HG02981 (cell line): Measurements from ENCODE around the gene LATS1.
"Not testable (repeated sequence)": the region's sequence is repeated elsewhere in the genome, so short reads cannot be mapped to it uniquely, and the experiment has no call there.

ENCODE experiments used
- ATAC-seq: cut with Tn5 transposase; IDR thresholded peaks from one replicate; pipeline ENCODE4 v1.9.1; 2021; ENCODE audit warnings: mild to moderate bottlenecking, moderate library complexity; ENCODE audit not compliant: unreplicated experiment

Gene LATS1

DNA sequence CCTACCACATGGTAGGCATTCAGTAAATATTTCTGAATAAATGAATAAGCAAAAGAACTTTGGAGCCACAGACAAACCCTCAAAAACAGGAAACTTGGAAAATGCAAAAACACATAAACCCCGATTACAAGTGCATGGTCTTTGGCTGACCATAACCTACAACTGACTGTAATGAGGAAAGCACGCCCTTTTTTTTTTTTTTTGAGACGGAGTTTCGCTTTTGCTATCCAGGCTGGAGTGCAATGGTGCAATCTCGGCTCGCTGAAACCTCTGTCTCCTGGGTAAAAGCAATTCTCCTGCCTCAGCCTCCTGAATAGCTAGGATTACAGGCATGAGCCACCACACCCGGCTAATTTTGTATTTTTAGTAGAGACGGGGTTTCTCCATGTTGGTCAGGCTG, 11.9 kb upstream of the LATS1 start:
- no peak for ATAC-seq

- ATAC-seq = no peak
These were observed 10.8 kb upstream of the LATS1 start for GRCh38 chr6:149728499-149729234.

DNA sequence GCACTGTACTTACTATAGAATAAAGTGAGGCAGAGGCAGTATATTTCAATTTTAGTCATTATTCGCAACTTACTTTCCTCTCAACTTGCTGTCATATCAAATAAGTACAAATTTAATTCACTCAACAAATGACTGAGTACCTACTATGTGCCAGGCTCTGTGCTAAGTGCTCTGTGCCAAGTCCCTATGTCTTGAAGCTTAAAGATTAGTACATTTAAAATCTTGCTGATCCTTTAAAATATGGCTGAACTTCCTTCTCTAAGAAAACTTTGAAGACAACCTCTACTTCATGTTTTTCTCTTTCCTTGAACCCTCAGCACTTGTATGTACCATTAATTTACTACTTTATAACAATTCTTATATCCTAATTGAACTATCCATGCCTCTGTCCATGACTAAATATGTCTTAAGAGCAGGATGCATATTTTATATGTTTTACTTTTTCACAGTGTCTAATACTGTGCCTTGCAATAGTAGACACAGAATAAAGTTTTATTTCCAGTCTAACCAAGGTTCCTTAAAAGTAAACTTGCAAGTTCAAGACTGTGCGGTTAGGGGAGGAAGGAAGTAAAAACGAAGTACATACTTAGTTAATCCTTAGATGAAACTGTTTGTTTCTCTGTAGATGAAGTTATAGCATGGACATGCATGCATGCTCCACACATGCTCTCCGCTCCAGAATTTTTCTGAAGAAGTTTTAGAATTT, 10.0 kb upstream of the LATS1 start:
- ATAC-seq = no peak

- ATAC-seq = no peak
These were observed 7.9 kb upstream of the LATS1 start for GRCh38 chr6:149725785-149726184.

GRCh38 chr6:149723771-149724417, 6.0 kb upstream of the LATS1 start:
- ATAC-seq = no peak

GRCh38 chr6:149723262-149723661, 5.4 kb upstream of the LATS1 start:
- no peak for ATAC-seq

DNA sequence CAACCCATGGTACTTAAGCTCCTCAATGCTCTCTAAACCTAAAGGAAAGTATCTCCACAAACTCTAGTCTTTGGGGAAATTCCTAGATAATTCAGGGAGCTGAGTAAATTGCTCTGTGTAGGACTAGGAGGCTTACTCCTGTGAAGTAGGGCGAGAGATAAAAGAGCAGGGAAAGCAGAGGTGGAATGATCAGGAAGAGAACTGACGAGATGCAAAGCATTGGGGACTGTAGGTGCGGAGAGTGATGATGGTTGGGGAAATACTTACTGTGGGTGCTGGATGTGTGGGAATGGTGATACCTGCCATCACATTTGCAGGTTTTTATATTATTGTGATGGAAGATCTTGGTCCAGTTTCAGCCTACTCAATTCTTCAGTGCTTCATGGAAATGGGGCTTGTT, 1.6 kb upstream of the LATS1 start:
- no peak for ATAC-seq

DNA sequence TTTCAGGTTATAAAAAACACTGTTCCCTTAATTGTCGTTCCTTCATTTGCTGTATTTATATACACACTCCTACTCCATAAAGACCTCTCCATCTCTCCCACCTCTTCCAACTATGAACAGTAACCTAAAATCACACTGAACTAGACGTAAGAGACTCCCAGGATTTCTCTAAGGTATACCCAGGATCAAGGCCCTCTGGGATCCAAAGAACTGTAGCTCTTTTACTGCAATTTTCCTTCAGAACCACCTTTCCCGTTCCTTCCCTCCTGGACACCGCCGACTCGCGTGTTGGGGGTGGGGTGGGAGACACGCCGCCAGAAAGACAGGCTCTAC, 680 bp downstream of the LATS1 start:
- no peak for ATAC-seq

DNA sequence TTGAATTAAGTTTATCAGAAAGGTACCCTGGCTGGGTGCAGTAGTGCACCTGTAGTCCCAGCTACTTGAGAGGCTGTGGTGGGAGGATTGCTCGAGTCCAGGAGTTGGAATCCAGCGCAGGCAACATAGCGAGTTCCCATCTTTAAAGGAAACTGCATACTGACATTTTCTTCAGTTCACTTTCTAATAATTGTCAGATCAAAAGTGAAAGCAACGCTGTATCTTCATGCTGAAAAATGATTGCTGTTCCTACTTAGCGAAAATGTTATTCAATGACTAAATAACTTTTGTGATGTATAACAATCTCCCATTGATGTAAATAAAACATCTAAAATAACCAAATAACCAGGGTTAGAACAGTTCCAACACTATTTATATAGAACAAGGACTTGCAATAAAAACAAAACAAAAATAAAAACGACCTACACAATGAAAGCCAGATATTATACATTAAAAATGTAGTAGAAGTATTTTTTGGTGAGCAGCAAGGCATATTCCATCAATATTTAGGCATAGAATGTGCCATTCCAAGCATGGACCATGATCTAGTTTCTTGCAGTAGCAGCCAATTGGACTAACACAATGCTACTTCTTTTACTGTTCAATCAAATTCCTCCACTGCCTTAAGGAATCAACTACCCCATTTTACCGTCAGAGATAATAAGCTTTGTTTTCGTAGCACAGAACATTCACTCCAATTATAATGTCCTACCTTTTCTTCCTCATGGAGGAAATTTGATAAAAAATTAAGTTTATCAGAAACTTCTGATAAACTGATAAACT, 1.5 kb downstream of the LATS1 start:
- ATAC-seq = no peak

- no peak for ATAC-seq
These were observed 3.5 kb downstream of the LATS1 start for GRCh38 chr6:149714442-149714841.

- ATAC-seq = no peak
These were observed 6.2 kb downstream of the LATS1 start for GRCh38 chr6:149711711-149712110.

DNA sequence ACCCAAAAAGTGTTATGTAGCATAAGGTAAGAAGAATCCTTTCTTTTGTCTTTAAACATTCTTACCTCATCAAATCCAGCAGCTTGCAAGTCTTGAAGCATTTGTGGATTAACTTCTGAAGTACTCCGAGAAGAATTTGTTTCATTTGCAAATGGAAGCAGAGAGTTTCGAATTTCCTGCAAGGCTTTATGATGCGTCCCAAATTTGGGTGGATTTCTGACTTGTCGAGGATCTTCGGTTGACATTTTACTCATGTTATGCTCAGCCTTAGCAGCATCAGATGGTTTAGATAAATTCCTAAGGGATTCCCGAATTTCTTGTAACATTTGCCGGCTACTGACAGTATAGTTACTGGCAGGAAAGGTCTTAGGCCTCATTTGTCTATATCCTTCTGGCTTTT, 16.2 kb downstream of the LATS1 start:
- no peak for ATAC-seq

- ATAC-seq = no peak
These were observed 18.8 kb downstream of the LATS1 start for GRCh38 chr6:149699150-149699549.

GRCh38 chr6:149698175-149698574, 19.7 kb downstream of the LATS1 start:
- ATAC-seq = no peak

- no peak for ATAC-seq
These were observed 21.0 kb downstream of the LATS1 start for GRCh38 chr6:149696901-149697300.

DNA sequence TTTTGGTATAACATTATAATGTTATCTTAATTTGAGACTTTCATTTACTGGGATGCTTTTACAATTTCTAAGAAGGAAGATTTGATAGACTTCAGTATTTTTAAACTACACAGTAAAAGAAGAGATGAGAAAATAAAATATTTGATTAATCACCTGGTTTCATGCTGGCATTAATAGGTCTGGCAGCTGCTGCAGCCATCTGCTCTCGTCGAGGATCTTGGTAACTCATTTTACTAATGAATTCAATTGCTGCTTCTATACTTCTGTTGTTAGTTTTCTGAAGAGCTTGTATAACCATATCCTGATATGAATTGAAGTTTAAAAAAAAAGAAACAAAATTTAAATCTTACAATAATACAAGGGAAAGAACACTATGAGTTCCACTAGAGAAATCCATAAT, 23.0 kb downstream of the LATS1 start:
- ATAC-seq = no peak

GRCh38 chr6:149691201-149691600, 26.7 kb downstream of the LATS1 start:
- no peak for ATAC-seq

DNA sequence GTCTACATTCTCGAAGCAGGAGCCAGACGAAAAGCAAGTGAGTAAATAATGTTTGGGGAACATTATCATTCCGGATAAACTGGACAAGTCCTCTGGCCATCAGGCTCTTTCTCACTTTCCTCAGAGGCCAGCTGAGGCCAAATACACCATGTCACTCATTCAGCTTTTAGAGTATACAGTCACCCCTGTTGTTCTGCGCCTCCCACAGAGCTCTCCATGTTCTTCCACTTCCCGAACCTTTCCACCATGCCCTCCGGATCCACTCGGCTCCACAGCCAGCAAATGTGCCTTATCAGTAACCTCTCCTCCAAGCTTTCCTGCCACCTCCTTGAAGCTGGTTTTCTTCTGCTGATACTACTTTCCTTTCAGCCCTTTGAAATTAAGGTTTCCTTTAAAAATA, 31.7 kb downstream of the LATS1 start:
- no peak for ATAC-seq

- ATAC-seq = no peak
These were observed 34.5 kb downstream of the LATS1 start for GRCh38 chr6:149683256-149683859.

GRCh38 chr6:149681845-149682244, 36.1 kb downstream of the LATS1 start:
- not testable (repeated sequence) for ATAC-seq

GRCh38 chr6:149681209-149681608, 36.7 kb downstream of the LATS1 start:
- no peak for ATAC-seq
